Astrocyte of the cerebellum (primary cell): ENCODE data around the gene AKR7A3.
"Not testable (repeated sequence)": the region's sequence is repeated elsewhere in the genome, so short reads cannot be mapped to it uniquely, and the experiment has no call there.

Experiments used
- DNase-seq: peaks from one replicate; pipeline ENCODE4 v3.0.0-alpha.2; 2011; ENCODE audit warnings: low read depth
- H3K4me3 ChIP-seq: 2 replicates; pipeline ENCODE4 v1.5.1; 2011; ENCODE audit warnings: mild to moderate bottlenecking, low read depth, low read length, moderate library complexity
- in situ Hi-C: cut with HindIII; loops from 2 replicates; pipeline ENCODE4 v1.10.0; 2017; ENCODE audit warnings: low sequenced_read_pairs
- TF ChIP-seq, protein P1 (sequence below): IDR thresholded peaks from 2 replicates; pipeline ENCODE4 v1.5.1; 2012; ENCODE audit warnings: low read length, low read depth, moderate library complexity, mild to moderate bottlenecking; ENCODE audit errors: missing control alignments

The AKR7A3 gene

GRCh38 chr1:19273106-19273843 is 15.3 kb downstream of the AKR7A3 start:
- TF ChIP-seq, protein P1, sequence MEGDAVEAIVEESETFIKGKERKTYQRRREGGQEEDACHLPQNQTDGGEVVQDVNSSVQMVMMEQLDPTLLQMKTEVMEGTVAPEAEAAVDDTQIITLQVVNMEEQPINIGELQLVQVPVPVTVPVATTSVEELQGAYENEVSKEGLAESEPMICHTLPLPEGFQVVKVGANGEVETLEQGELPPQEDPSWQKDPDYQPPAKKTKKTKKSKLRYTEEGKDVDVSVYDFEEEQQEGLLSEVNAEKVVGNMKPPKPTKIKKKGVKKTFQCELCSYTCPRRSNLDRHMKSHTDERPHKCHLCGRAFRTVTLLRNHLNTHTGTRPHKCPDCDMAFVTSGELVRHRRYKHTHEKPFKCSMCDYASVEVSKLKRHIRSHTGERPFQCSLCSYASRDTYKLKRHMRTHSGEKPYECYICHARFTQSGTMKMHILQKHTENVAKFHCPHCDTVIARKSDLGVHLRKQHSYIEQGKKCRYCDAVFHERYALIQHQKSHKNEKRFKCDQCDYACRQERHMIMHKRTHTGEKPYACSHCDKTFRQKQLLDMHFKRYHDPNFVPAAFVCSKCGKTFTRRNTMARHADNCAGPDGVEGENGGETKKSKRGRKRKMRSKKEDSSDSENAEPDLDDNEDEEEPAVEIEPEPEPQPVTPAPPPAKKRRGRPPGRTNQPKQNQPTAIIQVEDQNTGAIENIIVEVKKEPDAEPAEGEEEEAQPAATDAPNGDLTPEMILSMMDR, result no peak
- in situ Hi-C loops, result no loop called here
- H3K4me3 ChIP-seq, result no peak overlapping the region
- DNase-seq, result no peak

- TF ChIP-seq, protein P1, result no peak
- in situ Hi-C loops, result no loop called here
- H3K4me3 ChIP-seq, result no peak overlapping the region
- no peak for DNase-seq
Observed at GRCh38 chr1:19272064-19272463, 16.5 kb downstream of the AKR7A3 start.

- H3K4me3 ChIP-seq, in situ Hi-C loops, DNase-seq: not testable (repeated sequence)
Observed at GRCh38 chr1:19270343-19270730, 18.2 kb downstream of the AKR7A3 start.

- DNase-seq, H3K4me3 ChIP-seq, in situ Hi-C loops: not testable (repeated sequence)
Observed at GRCh38 chr1:19269427-19270342, 18.9 kb downstream of the AKR7A3 start.

- no peak overlapping the region for H3K4me3 ChIP-seq
- in situ Hi-C loops, result no loop called here
- DNase-seq, result no peak
- TF ChIP-seq, protein P1, result no peak
Observed at GRCh38 chr1:19268445-19268844, 20.1 kb downstream of the AKR7A3 start.

- H3K4me3 ChIP-seq, result no peak overlapping the region
- TF ChIP-seq, protein P1, result no peak
- DNase-seq, result no peak
- in situ Hi-C loops, result no loop called here
Observed at GRCh38 chr1:19262744-19263143, 25.8 kb downstream of the AKR7A3 start.

GRCh38 chr1:19262047-19262446 is 26.5 kb downstream of the AKR7A3 start:
- H3K4me3 ChIP-seq, result no peak overlapping the region
- in situ Hi-C loops, result no loop called here
- TF ChIP-seq, protein P1, result no peak
- no peak for DNase-seq
